Adipocyte (in vitro differentiated cells): Measurements from ENCODE around the gene PTPRG.
A peak's percentile ranks its signal among the peaks of the same experiment; 100 is the strongest.

ENCODE experiments used
- DNase-seq: peaks from one replicate; pipeline ENCODE4 v3.0.0-alpha.2; 2015; ENCODE audit warnings: low read depth
- H3K27me3 ChIP-seq: replicated peaks from 2 replicates; pipeline ENCODE4 v1.7.0; 2013; ENCODE audit warnings: mild to moderate bottlenecking, low read length, moderate library complexity; ENCODE audit not compliant: control insufficient read depth, insufficient read depth
- H3K36me3 ChIP-seq: 2 replicates; pipeline ENCODE4 v1.7.0; 2013; ENCODE audit warnings: low read length, mild to moderate bottlenecking, moderate library complexity; ENCODE audit not compliant: control insufficient read depth, insufficient read depth, severe bottlenecking
- H3K4me1 ChIP-seq: 2 replicates; pipeline ENCODE4 v1.7.0; 2013; ENCODE audit warnings: mild to moderate bottlenecking, low read length, moderate library complexity; ENCODE audit not compliant: control insufficient read depth, insufficient read depth
- H3K4me3 ChIP-seq: 2 replicates; pipeline ENCODE4 v1.7.0; 2013; ENCODE audit warnings: mild to moderate bottlenecking, low read length, moderate library complexity
- H3K9ac ChIP-seq: 2 replicates; pipeline ENCODE4 v1.7.0; 2013; ENCODE audit warnings: mild to moderate bottlenecking, low read length, moderate library complexity
- H3K9me3 ChIP-seq: 2 replicates; pipeline ENCODE4 v1.7.0; 2013; ENCODE audit warnings: mild to moderate bottlenecking, low read length, moderate library complexity; ENCODE audit not compliant: control insufficient read depth

The PTPRG gene

DNA sequence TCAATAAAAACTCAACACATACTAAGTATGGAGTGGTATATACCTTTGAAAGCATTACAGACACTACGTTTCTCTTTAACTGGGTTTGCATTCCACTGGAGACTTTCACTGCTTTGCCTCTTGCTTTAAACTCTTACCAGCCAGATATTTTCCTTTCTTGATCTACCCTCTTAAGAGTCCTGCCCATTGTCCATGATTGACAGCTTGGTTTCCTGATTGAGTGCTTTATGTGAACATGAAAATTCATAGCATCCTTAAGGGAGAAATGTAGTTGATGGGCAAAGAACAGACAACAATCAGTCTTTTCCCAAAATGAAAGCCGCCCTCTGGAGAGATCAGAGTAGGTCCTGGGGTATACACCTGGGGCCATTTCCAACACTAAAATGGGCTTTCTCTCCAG, 78.6 kb downstream of the PTPRG start:
- H3K9me3 ChIP-seq = no peaks in the 10 kb centered on the region

DNA sequence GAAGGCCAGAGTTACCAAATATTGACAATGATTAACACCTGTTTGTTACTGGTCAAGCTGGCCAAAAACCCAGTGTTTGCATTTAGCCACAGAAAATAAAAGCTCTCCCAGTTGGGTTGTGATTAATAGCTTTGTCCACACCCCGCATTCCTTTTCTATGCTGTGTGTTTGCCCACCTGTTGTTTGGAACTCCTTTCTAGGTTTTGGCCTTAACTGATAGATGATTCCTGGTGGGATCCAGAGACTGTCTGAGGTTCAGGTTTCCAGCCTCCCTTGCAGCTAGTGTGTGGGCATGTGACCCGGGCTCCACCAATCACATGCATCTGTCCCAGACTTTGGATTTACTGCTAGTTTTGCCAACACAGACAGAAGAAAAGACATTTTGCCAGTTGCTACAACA, 83.8 kb downstream of the PTPRG start:
- H3K9me3 ChIP-seq = peaks cover 4% of the 10 kb centered on the region
- peaks cover 6% of the 10 kb centered on the region for H3K4me1 ChIP-seq
- H3K4me3 ChIP-seq = no peak overlapping the region
- H3K36me3 ChIP-seq = no peaks in the 10 kb centered on the region
- no peak overlapping the region for H3K9ac ChIP-seq
- no peaks in the 10 kb centered on the region for H3K27me3 ChIP-seq
- DNase-seq = no peak

More for the DNA sequence above, 78.6 kb downstream of the PTPRG start:
- H3K9ac ChIP-seq = no peak overlapping the region
- no peak overlapping the region for H3K4me3 ChIP-seq
- no peaks in the 10 kb centered on the region for H3K27me3 ChIP-seq
- DNase-seq = no peak
- no peaks in the 10 kb centered on the region for H3K36me3 ChIP-seq
- H3K4me1 ChIP-seq = peaks cover 27% of the 10 kb centered on the region

DNA sequence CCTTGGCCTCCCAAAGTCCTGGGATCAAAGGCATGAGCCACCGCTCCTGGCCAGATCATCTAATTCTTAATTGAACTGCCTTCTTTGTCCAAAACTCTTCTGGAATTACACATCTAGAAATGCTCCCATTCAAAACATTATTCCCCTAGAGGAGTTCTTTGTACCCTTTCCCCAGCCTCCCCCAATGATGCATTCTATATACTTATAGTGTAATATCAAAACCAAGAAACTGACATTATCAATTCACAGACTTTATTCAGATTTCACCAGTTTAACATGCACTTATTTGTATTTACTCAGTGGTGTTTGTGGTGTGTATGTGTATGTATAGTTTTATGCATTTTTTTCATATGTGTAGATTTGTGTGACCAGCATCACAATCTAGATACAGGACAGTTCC, 85.0 kb downstream of the PTPRG start:
- H3K36me3 ChIP-seq = no peaks in the 10 kb centered on the region
- no peaks in the 10 kb centered on the region for H3K27me3 ChIP-seq
- no peak for DNase-seq
- H3K4me3 ChIP-seq = no peak overlapping the region
- peaks cover 4% of the 10 kb centered on the region for H3K9me3 ChIP-seq
- no peak overlapping the region for H3K9ac ChIP-seq
- H3K4me1 ChIP-seq = peaks cover 18% of the 10 kb centered on the region

DNA sequence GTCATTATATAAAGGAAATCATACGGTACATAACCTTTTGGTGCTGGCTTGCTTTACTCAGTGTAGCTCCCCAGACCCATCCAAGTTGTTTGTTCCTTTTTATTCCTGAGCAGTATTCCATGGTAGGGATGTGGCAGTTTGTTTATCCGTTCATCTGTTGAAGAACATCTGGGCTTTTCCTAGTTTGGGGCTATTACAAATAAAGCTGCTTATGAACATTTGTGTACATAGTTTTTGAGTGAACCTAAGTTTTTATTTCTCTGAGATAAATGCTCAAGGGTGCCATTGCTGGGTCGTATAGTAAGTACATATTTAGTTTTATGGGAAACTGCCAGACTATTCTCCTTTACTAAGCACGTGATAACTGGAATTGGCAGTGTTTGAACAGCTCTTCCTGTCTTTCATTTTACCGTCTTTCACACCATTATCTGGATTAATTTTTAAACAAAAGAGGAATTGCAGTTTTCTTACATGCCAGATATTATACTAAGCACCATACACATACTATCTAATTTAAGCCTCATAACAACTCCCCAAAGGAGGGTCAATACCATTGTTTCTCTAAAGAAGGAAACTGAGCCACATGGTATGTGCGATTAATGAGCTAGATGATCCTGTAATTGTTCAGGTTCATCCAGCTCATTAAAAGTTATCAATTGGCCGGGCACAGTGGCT, 85.6 kb downstream of the PTPRG start:
- no peak overlapping the region for H3K9ac ChIP-seq
- DNase-seq = no peak
- peaks cover 4% of the 10 kb centered on the region for H3K9me3 ChIP-seq
- H3K4me1 ChIP-seq = peaks cover 20% of the 10 kb centered on the region
- H3K27me3 ChIP-seq = no peaks in the 10 kb centered on the region
- H3K36me3 ChIP-seq = no peaks in the 10 kb centered on the region
- no peak overlapping the region for H3K4me3 ChIP-seq

DNA sequence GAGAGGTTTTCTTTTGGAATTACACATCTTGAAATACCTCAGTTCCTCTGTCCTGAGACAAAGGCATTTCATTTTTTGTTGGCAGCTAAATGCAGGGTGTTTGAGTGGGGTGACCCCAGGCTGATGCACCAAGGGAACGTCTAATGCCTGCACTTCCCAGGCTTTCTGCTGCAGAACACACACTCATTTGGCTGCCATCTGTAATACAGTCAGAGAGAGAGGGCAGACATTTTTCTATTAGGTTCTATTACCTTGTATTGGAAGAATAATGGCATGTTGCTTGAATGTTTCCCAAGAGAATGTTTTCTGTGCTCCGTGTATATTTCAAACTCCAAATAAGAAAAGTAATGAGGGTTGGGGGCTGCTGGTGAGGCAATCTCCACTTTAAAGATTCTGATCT, 87.1 kb downstream of the PTPRG start:
- no peak overlapping the region for H3K9ac ChIP-seq
- H3K27me3 ChIP-seq = no peaks in the 10 kb centered on the region
- H3K9me3 ChIP-seq = peaks cover 4% of the 10 kb centered on the region
- peaks cover 30% of the 10 kb centered on the region for H3K4me1 ChIP-seq
- no peaks in the 10 kb centered on the region for H3K36me3 ChIP-seq
- no peak overlapping the region for H3K4me3 ChIP-seq
- DNase-seq = no peak

DNA sequence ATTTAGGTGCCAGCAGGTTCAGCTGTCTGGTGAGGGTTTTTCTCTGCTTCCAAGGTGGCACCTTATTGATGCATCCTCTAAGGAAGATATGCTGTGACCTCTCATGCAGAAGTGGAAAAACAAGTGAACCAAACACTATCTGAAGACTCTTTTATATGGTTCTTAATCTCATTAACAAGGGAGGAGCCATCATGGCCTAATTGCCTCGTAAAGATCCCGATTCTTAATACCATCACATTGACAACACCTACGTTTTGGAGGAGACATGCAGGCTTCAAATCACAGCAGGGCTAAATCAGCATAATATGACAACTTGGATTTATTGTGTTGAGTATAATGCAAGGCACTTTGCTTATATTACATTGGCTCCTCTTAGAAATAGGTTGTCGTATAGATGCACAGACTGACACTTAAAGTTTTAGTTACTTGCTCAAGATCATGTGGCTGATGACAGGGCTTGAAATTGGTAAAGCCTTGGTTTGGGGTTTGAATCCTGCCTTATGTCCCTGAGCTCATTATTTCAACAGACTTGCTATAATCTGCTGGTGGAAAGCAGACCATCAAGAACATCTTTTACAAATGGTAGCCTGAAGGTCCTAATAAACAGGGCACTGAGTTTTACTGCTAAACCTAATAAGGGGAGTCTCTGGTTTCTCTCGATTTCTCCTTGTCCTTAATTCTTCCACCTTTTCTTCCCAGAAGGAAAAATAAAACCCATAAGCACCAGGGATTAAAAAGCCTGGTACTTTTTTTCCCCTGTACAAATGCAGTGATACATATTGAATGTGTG, 88.2 kb downstream of the PTPRG start:
- H3K9me3 ChIP-seq = peaks cover 4% of the 10 kb centered on the region
- no peaks in the 10 kb centered on the region for H3K36me3 ChIP-seq
- no peak overlapping the region for H3K4me3 ChIP-seq
- H3K9ac ChIP-seq = no peak overlapping the region
- H3K4me1 ChIP-seq = peaks cover 32% of the 10 kb centered on the region
- no peak for DNase-seq
- no peaks in the 10 kb centered on the region for H3K27me3 ChIP-seq

DNA sequence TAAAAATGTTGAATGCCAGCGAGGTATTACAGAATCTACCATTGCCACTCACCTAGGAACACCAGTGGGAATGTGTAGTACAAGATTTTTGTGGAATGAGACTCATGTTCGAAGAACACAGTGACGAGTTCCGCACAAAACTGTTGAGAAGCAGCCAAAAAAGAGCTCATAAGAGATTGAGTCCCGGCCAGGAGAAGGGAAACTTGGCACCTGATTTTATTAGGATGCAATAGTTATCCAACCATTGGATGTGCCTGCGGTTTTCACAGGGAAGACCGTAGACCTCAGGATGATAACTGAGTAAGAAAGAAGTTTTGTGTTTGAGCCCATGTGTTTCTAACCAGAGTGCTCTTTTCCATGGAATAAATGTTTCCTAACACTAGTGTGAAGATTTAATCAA, 88.9 kb downstream of the PTPRG start:
- H3K27me3 ChIP-seq = no peaks in the 10 kb centered on the region
- H3K9ac ChIP-seq = no peak overlapping the region
- peaks cover 2% of the 10 kb centered on the region for H3K9me3 ChIP-seq
- DNase-seq = no peak
- no peaks in the 10 kb centered on the region for H3K36me3 ChIP-seq
- no peak overlapping the region for H3K4me3 ChIP-seq
- H3K4me1 ChIP-seq = peaks cover 32% of the 10 kb centered on the region

DNA sequence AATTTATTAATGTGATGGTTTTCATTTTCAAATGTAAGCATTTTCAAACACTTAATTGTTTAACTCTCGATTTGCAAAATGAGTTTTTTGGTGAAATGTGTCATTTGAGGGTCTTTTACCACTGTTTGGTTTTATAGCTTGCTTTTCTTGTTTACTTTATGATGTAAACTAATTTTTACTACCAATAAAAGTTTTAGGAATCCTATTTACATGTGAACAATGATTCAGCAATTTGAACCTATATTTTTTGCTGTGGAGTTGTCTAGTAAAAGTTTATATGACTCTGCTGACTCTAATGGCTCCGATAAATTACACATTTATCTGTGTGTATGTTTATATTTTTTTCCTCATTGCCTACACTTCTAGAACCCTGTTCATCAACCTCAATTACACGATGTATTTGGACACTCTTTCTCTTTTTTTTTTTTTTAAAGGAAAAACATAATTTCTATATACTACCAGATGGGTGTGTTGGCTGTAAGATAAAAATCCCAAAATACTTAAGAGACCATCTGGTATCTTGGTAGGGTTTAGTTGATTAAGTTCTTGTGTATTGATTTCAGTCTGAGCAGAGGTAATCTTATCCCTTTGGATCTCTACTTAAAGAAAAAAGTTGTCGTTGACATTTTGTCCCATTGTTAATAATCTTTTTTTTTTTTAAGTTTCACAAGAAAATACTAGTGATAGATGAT, 89.5 kb downstream of the PTPRG start:
- Histone ChIP-seq H3K4me3 (peak overlapping the region; percentile 25), H3K9me3 (no peaks in the 10 kb centered on the region), H3K9ac (no peak overlapping the region), H3K36me3 (no peaks in the 10 kb centered on the region), H3K4me1 (peaks cover 32% of the 10 kb centered on the region), H3K27me3 (no peaks in the 10 kb centered on the region)
- DNase-seq = no peak

DNA sequence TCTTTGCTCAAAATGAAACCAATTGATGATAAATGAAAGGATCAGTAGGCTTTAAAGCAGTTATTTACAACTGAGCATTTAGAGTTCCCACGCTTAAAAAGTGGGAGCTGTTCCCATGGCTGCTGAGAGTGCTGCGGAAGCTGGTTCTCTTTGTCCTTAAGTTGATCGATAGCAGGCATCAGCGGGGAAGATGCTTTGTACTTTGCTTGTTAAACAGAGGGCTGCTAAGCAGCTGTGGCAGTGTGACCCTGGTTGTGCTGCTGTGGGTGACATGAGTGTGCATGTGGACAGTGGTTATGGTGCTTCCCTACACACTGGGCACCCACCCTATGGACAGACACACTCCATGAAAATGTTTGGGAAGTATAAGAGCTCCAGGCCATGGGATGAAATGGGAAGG, 96.3 kb downstream of the PTPRG start:
- H3K9me3 ChIP-seq = no peaks in the 10 kb centered on the region
- H3K27me3 ChIP-seq = no peaks in the 10 kb centered on the region
- H3K36me3 ChIP-seq = no peaks in the 10 kb centered on the region
- H3K9ac ChIP-seq = no peak overlapping the region
- DNase-seq = no peak
- H3K4me1 ChIP-seq = peaks cover 12% of the 10 kb centered on the region
- H3K4me3 ChIP-seq = no peak overlapping the region

DNA sequence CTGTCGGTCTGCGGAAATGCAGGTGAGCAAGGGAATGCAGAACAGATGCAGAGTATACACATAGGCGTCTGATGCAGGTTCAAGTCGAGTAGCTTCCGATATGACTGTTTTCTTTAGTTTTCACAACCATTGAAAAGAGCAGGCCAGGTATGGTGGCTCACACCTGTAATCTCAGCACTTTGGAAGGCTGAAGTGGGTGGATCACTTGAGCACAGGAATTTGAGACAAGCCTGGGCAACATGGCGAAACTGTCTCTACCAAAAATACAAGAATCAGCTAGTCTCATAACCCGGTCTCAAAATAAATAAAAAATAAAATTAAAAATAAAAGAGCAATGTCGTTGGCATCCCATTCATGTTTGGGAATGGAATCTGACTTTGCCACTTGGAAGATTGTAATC, 101.5 kb downstream of the PTPRG start:
- H3K36me3 ChIP-seq = no peaks in the 10 kb centered on the region
- no peak for DNase-seq
- no peaks in the 10 kb centered on the region for H3K27me3 ChIP-seq
- no peaks in the 10 kb centered on the region for H3K9me3 ChIP-seq
- no peak overlapping the region for H3K4me3 ChIP-seq
- peaks cover 31% of the 10 kb centered on the region for H3K4me1 ChIP-seq
- no peak overlapping the region for H3K9ac ChIP-seq

DNA sequence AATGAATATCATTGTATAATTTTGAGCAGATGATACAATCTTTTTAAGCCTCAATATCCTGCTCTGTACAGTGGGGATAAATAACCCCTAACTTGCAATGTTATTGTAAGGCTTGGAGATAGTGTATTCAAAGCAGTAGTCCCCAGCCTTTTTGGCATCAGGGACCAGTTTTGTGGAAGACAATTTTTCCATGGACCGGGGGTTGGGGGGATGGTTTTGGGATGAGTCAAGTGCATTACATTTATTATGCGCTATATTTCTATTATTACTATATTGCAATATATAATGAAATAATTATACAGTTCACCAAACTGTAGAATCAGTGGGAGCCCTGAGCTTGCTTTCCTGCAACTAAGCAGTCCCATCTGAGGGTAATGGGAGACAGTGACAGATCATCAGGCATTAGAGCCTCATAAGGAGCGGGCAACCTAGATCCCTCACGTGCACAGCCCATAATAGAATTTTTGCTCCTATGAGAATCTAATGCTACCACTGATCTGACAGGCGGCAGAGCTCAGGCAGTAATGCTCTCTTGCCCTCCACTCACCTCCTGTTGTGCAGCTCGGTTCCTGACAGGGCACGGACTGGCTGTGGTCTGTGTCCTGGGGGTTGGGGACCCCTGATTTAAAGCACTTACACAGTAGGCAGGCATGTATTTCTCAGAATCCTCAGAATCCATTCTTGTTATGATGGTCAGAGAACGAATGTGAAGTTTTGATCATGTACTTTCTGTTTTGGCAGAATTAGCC, 102.2 kb downstream of the PTPRG start:
- peaks cover 32% of the 10 kb centered on the region for H3K4me1 ChIP-seq
- peak overlapping the region; percentile 54 for H3K4me3 ChIP-seq
- H3K36me3 ChIP-seq = no peaks in the 10 kb centered on the region

More for the DNA sequence above, 102.2 kb downstream of the PTPRG start:
- Histone ChIP-seq H3K9ac (peak overlapping the region; percentile 36), H3K9me3 (no peaks in the 10 kb centered on the region), H3K27me3 (no peaks in the 10 kb centered on the region)
- no peak for DNase-seq
